Measurements from ENCODE around the gene ANO4.

- TF ChIP-seq CTCF (IDR thresholded peaks at IDR 0.05) (no peak), POLR2A (IDR thresholded peaks at IDR 0.05) (no peak)
These were observed 26.6 kb upstream of the ANO4 start for GRCh38 chr12:100767950-100768349.

All from lower leg skin (tissue), 3 donors.